ENCODE results near the gene PSME1.

DNA sequence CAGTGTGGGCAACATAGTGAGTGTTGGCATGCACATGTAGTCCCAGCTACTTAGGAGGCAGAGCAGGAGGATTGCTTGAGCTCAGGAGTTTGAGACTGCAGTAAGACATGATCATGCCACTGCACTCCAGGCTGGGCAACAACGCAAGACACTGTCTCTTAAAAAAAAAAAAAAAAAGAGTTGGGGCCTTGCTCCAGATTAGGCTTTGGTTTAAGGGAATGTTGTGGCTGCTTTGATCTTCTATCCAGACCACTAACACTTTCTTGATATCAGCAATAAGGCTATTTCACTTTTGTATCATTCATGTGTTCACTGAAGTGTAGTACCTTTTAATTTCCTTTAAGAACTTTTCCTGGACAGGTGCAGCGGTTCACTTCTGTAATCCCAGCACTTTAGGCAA lies 8.3 kb upstream of the PSME1 start:
- TF ChIP-seq, protein P1, sequence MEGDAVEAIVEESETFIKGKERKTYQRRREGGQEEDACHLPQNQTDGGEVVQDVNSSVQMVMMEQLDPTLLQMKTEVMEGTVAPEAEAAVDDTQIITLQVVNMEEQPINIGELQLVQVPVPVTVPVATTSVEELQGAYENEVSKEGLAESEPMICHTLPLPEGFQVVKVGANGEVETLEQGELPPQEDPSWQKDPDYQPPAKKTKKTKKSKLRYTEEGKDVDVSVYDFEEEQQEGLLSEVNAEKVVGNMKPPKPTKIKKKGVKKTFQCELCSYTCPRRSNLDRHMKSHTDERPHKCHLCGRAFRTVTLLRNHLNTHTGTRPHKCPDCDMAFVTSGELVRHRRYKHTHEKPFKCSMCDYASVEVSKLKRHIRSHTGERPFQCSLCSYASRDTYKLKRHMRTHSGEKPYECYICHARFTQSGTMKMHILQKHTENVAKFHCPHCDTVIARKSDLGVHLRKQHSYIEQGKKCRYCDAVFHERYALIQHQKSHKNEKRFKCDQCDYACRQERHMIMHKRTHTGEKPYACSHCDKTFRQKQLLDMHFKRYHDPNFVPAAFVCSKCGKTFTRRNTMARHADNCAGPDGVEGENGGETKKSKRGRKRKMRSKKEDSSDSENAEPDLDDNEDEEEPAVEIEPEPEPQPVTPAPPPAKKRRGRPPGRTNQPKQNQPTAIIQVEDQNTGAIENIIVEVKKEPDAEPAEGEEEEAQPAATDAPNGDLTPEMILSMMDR (IDR thresholded peaks at IDR 0.05), result no peak
- no peak for TF ChIP-seq POLR2A (IDR thresholded peaks at IDR 0.05)
